HepG2 (cell line): ENCODE data around the gene MEF2A. TPM values are rescaled to one million over a fixed set of nuclear protein-coding genes. Genes with fewer than 3 reads are reported as not detected.
A peak's percentile ranks its signal among the peaks of the same experiment; 100 is the strongest.

Source experiments
- AGO1 ChIP-seq: fragments of 200-400 bp; formaldehyde crosslinking; IDR thresholded peaks from 2 replicates; pipeline ENCODE4 v1.6.1; 2017; ENCODE audit warnings: mild to moderate bottlenecking, low read depth, low read length, moderate library complexity; ENCODE audit not compliant: poor library complexity, severe bottlenecking
- ARHGAP35 ChIP-seq: sonication (generic); formaldehyde crosslinking; IDR thresholded peaks from 2 replicates; pipeline ENCODE4 v1.9.0; 2022; ENCODE audit warnings: mild to moderate bottlenecking, inconsistent platforms, moderate library complexity, missing genetic modification reagents, borderline replicate concordance
- ATAD3A ChIP-seq: sonication (generic); formaldehyde crosslinking; IDR thresholded peaks from 2 replicates; pipeline ENCODE4 v1.4.0; 2020; ENCODE audit warnings: missing genetic modification reagents
- GABPB1 ChIP-seq: IDR thresholded peaks from 2 replicates; pipeline ENCODE4 v1.6.1; 2016; ENCODE audit warnings: mild to moderate bottlenecking, missing genetic modification reagents, moderate library complexity, missing compliant biosample characterization
- HIVEP1 ChIP-seq: sonication (generic); formaldehyde crosslinking; IDR thresholded peaks from 2 replicates; pipeline ENCODE4 v1.4.0; 2020; ENCODE audit warnings: mild to moderate bottlenecking, missing genetic modification reagents
- ISX ChIP-seq: sonication (generic); formaldehyde crosslinking; conservative IDR thresholded peaks from 2 replicates; pipeline ENCODE4 v1.5.0; 2020; ENCODE audit warnings: missing genetic modification reagents
- KDM4B ChIP-seq: sonication (generic); formaldehyde crosslinking; IDR thresholded peaks from 2 replicates; pipeline ENCODE4 v1.4.0; 2020; ENCODE audit warnings: missing genetic modification reagents
- NFKBIZ ChIP-seq: IDR thresholded peaks from 2 replicates; pipeline ENCODE4 v1.6.1; 2018; ENCODE audit warnings: missing genetic modification reagents, missing compliant biosample characterization
- NR1H2 ChIP-seq: sonication (generic); formaldehyde crosslinking; IDR thresholded peaks from 2 replicates; pipeline ENCODE4 v1.8.1; 2022; ENCODE audit warnings: low read depth, missing genetic modification reagents, borderline replicate concordance
- PRPF4 ChIP-seq: fragments of 200-400 bp; formaldehyde crosslinking; IDR thresholded peaks from 2 replicates; pipeline ENCODE4 v1.6.1; 2016; ENCODE audit warnings: low read length, low read depth; ENCODE audit not compliant: poor library complexity, severe bottlenecking
- SPEN ChIP-seq: sonication (generic); formaldehyde crosslinking; IDR thresholded peaks from 2 replicates; pipeline ENCODE4 v1.5.1; 2020; ENCODE audit warnings: low read depth, mild to moderate bottlenecking, missing genetic modification reagents
- WIZ ChIP-seq: sonication (generic); formaldehyde crosslinking; IDR thresholded peaks from 2 replicates; pipeline ENCODE4 v1.5.1; 2020; ENCODE audit warnings: mild to moderate bottlenecking, missing genetic modification reagents
- ZNF569 ChIP-seq: sonication (generic); formaldehyde crosslinking; IDR thresholded peaks from 2 replicates; pipeline ENCODE4 v1.5.0; 2020; ENCODE audit warnings: mild to moderate bottlenecking, missing genetic modification reagents, moderate library complexity, borderline replicate concordance
- ZNF615 ChIP-seq: sonication (generic); formaldehyde crosslinking; IDR thresholded peaks from 2 replicates; pipeline ENCODE4 v1.5.0; 2020; ENCODE audit warnings: mild to moderate bottlenecking, missing genetic modification reagents, borderline replicate concordance
- polyA plus RNA-seq, 8 experiments: library from polyadenylated mRNA; depleted of rRNA in 3 of 8; stranded (reverse) in 7 of 8; unstranded in 1 of 8; fragments of >200 nt; fragmentation: Illumina TruSeq in 4 of 8; extraction: Trizol in 4 of 8; gene quantifications; 2 replicates each; pipeline versions ENCODE4 v1.2.1 to v1.2.3, GENCODE V29; 2011 to 2016; ENCODE audit warnings: low read depth in 4 of 8, missing spikeins in 1 of 8, mixed read lengths in 1 of 8; ENCODE audit not compliant: insufficient read depth in 1 of 8
- total RNA-seq, 5 experiments: library from RNA; depleted of rRNA; stranded (reverse); fragments of >200 nt; fragmentation: Illumina TruSeq; extraction: Trizol; gene quantifications; 2 replicates each; pipeline ENCODE4 v1.2.3, GENCODE V29; 2016; ENCODE audit warnings: low read depth in 1 of 5
- TF ChIP-seq, protein P1 (sequence below): sonication (generic); formaldehyde crosslinking; IDR thresholded peaks from 2 replicates; pipeline ENCODE4 v1.8.1; 2023; ENCODE audit warnings: mild to moderate bottlenecking, inconsistent platforms, moderate library complexity, missing genetic modification reagents, borderline replicate concordance
- TF ChIP-seq, protein P2 (sequence below): IDR thresholded peaks from 2 replicates; pipeline ENCODE4 v1.6.1; 2016; ENCODE audit warnings: mild to moderate bottlenecking
- TF ChIP-seq, protein P3 (sequence below): sonication (generic); formaldehyde crosslinking; IDR thresholded peaks from 2 replicates; pipeline ENCODE4 v1.5.0; 2020; ENCODE audit warnings: missing genetic modification reagents, mild to moderate bottlenecking, borderline replicate concordance
- TF ChIP-seq, protein P4 (sequence below): sonication (generic); formaldehyde crosslinking; IDR thresholded peaks from 2 replicates; pipeline ENCODE4 v1.5.1; 2020; ENCODE audit warnings: mild to moderate bottlenecking, missing genetic modification reagents
- TF ChIP-seq, protein P5 (sequence below): sonication (generic); formaldehyde crosslinking; IDR thresholded peaks from 2 replicates; pipeline ENCODE4 v1.4.0; 2020; ENCODE audit warnings: missing genetic modification reagents, borderline replicate concordance

The MEF2A gene
- total and polyA plus RNA-seq, 2 of the 13 experiments (the other 11 are each of a cell fraction or from before 2014, with no cell fraction given) = 15.2 to 24.4 TPM

GRCh38 chr15:99565299-99566156 is at the start of gene MEF2A (continued):
- TF ChIP-seq, protein P1, sequence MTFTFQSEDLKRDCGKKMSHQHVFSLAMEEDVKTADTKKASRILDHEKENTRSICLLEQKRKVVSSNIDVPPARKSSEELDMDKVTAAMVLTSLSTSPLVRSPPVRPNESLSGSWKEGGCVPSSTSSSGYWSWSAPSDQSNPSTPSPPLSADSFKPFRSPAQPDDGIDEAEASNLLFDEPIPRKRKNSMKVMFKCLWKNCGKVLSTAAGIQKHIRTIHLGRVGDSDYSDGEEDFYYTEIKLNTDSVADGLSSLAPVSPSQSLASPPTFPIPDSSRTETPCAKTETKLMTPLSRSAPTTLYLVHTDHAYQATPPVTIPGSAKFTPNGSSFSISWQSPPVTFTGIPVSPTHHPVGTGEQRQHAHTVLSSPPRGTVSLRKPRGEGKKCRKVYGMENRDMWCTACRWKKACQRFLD (CRISPR knock-in tag) = no peak
- no peak for TF ChIP-seq ATAD3A
- TF ChIP-seq GABPB1 (CRISPR knock-in tag) = peak; percentile 92
- TF ChIP-seq, protein P2, sequence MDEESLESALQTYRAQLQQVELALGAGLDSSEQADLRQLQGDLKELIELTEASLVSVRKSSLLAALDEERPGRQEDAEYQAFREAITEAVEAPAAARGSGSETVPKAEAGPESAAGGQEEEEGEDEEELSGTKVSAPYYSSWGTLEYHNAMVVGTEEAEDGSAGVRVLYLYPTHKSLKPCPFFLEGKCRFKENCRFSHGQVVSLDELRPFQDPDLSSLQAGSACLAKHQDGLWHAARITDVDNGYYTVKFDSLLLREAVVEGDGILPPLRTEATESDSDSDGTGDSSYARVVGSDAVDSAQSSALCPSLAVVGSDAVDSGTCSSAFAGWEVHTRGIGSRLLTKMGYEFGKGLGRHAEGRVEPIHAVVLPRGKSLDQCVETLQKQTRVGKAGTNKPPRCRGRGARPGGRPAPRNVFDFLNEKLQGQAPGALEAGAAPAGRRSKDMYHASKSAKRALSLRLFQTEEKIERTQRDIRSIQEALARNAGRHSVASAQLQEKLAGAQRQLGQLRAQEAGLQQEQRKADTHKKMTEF (CRISPR knock-in tag) = peak; percentile 45; the same call in 1 of the 2 replicates
- no peak for TF ChIP-seq ZNF569
- TF ChIP-seq AGO1 = no peak
- TF ChIP-seq WIZ (CRISPR knock-in tag) = 0 out of 2 replicates have a peak, but pooled peaks have one; percentile 37
- 0 out of 2 replicates have a peak, but pooled peaks have one; percentile 27 for TF ChIP-seq HIVEP1 (CRISPR knock-in tag)
- TF ChIP-seq, protein P3, sequence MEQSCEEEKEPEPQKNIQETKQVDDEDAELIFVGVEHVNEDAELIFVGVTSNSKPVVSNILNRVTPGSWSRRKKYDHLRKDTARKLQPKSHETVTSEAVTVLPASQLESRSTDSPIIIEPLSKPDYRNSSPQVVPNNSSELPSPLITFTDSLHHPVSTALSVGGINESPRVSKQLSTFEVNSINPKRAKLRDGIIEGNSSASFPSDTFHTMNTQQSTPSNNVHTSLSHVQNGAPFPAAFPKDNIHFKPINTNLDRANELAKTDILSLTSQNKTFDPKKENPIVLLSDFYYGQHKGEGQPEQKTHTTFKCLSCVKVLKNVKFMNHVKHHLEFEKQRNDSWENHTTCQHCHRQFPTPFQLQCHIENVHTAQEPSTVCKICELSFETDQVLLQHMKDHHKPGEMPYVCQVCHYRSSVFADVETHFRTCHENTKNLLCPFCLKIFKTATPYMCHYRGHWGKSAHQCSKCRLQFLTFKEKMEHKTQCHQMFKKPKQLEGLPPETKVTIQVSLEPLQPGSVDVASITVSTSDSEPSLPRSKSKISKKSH (CRISPR knock-in tag) = peak; percentile 75; the same call in 1 of the 2 replicates
- no peak; the same call in 1 of the 2 replicates for TF ChIP-seq NFKBIZ (CRISPR knock-in tag)
- TF ChIP-seq NR1H2 = no peak
- no peak for TF ChIP-seq ZNF615 (CRISPR knock-in tag)
- peak; percentile 74 for TF ChIP-seq SPEN
- 0 out of 2 replicates have a peak, but pooled peaks have one; percentile 52 for TF ChIP-seq ARHGAP35 (CRISPR knock-in tag)
- TF ChIP-seq, protein P4, sequence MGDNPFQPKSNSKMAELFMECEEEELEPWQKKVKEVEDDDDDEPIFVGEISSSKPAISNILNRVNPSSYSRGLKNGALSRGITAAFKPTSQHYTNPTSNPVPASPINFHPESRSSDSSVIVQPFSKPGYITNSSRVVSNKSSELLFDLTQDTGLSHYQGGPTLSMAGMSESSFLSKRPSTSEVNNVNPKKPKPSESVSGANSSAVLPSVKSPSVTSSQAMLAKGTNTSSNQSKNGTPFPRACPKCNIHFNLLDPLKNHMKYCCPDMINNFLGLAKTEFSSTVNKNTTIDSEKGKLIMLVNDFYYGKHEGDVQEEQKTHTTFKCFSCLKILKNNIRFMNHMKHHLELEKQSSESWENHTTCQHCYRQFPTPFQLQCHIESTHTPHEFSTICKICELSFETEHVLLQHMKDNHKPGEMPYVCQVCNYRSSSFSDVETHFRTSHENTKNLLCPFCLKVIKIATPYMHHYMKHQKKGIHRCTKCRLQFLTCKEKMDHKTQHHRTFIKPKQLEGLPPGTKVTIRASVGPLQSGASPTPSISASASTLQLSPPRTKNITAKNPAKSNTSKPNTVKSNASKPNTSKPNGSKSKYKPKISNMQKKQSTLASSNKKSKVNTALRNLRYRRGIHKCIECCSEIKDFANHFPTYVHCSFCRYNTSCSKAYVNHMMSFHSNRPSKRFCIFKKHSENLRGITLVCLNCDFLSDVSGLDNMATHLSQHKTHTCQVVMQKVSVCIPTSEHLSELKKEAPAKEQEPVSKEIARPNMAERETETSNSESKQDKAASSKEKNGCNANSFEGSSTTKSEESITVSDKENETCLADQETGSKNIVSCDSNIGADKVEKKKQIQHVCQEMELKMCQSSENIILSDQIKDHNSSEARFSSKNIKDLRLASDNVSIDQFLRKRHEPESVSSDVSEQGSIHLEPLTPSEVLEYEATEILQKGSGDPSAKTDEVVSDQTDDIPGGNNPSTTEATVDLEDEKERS (CRISPR knock-in tag) = no peak
- 0 out of 2 replicates have a peak, but pooled peaks have one; percentile 35 for TF ChIP-seq ISX (CRISPR knock-in tag)
- no peak for TF ChIP-seq PRPF4
- TF ChIP-seq, protein P5, sequence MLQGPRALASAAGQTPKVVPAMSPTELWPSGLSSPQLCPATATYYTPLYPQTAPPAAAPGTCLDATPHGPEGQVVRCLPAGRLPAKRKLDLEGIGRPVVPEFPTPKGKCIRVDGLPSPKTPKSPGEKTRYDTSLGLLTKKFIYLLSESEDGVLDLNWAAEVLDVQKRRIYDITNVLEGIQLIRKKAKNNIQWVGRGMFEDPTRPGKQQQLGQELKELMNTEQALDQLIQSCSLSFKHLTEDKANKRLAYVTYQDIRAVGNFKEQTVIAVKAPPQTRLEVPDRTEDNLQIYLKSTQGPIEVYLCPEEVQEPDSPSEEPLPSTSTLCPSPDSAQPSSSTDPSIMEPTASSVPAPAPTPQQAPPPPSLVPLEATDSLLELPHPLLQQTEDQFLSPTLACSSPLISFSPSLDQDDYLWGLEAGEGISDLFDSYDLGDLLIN (CRISPR knock-in tag) = no peak
- TF ChIP-seq KDM4B = 0 out of 2 replicates have a peak, but pooled peaks have one; percentile 35
